H9 (cell line): Measurements from ENCODE around the gene ALOX12B. TPM values are rescaled to one million over a fixed set of nuclear protein-coding genes. Genes with fewer than 3 reads are reported as not detected.

ENCODE experiments used
- DNase-seq: peaks from one replicate; pipeline ENCODE4 v3.0.0-alpha.2; 2017
- H2AFZ ChIP-seq: one replicate; pipeline ENCODE4 v1.6.1; 2013; ENCODE audit warnings: mild to moderate bottlenecking, low read length, control low read depth, moderate library complexity
- H2AK5ac ChIP-seq: 2 replicates; pipeline ENCODE4 v1.6.1; 2013; ENCODE audit warnings: low read length, control low read depth, mixed read lengths; ENCODE audit not compliant: insufficient read length
- H2BK120ac ChIP-seq: one replicate; pipeline ENCODE4 v1.6.1; 2013; ENCODE audit warnings: low read depth, mild to moderate bottlenecking, low read length, control low read depth, inconsistent platforms; ENCODE audit not compliant: poor library complexity, severe bottlenecking
- H2BK12ac ChIP-seq: 2 replicates; pipeline ENCODE4 v1.6.1; 2013; ENCODE audit warnings: low read length, control low read depth, mixed read lengths, low read depth; ENCODE audit not compliant: insufficient read length
- H2BK15ac ChIP-seq: 2 replicates; pipeline ENCODE4 v1.6.1; 2013; ENCODE audit warnings: low read depth, low read length, control low read depth
- H2BK20ac ChIP-seq: one replicate; pipeline ENCODE4 v1.6.1; 2013; ENCODE audit warnings: low read depth, mild to moderate bottlenecking, low read length, control low read depth, inconsistent platforms; ENCODE audit not compliant: poor library complexity, severe bottlenecking
- H2BK5ac ChIP-seq: 2 replicates; pipeline ENCODE4 v1.6.1; 2013; ENCODE audit warnings: low read length, control low read depth, mixed read lengths; ENCODE audit not compliant: insufficient read length
- H3K14ac ChIP-seq: 2 replicates; pipeline ENCODE4 v1.6.1; 2013; ENCODE audit warnings: low read length, control low read depth; ENCODE audit not compliant: insufficient read depth
- H3K18ac ChIP-seq: 2 replicates; pipeline ENCODE4 v1.6.1; 2013; ENCODE audit warnings: low read depth, mild to moderate bottlenecking, mixed read lengths, low read length, control low read depth; ENCODE audit not compliant: insufficient read length
- H3K23ac ChIP-seq: 2 replicates; pipeline ENCODE4 v1.6.1; 2013; ENCODE audit warnings: low read length, control low read depth, mixed read lengths, low read depth; ENCODE audit not compliant: insufficient read length
- H3K23me2 ChIP-seq: 2 replicates; pipeline ENCODE4 v1.6.1; 2013; ENCODE audit warnings: low read depth, mild to moderate bottlenecking, mixed read lengths, low read length, control low read depth; ENCODE audit not compliant: insufficient read length, poor library complexity, severe bottlenecking
- H3K27ac ChIP-seq: 2 replicates; pipeline ENCODE4 v1.5.1; 2013; ENCODE audit warnings: low read length, control low read depth, mixed read lengths, low read depth; ENCODE audit not compliant: insufficient read length
- H3K27me3 ChIP-seq: 2 replicates; pipeline ENCODE4 v1.6.1; 2013; ENCODE audit warnings: low read length, control low read depth, inconsistent platforms; ENCODE audit not compliant: insufficient read depth
- H3K4ac ChIP-seq: 2 replicates; pipeline ENCODE4 v1.6.1; 2013; ENCODE audit warnings: low read depth, mild to moderate bottlenecking, control low read depth, inconsistent platforms, low read length, moderate library complexity
- H3K4me1 ChIP-seq: 2 replicates; pipeline ENCODE4 v1.6.1; 2013; ENCODE audit warnings: low read length, control low read depth, inconsistent platforms; ENCODE audit not compliant: insufficient read depth
- H3K4me2 ChIP-seq: 2 replicates; pipeline ENCODE4 v1.6.1; 2013; ENCODE audit warnings: low read length, control low read depth, mixed read lengths; ENCODE audit not compliant: insufficient read length, insufficient read depth
- H3K56ac ChIP-seq: 2 replicates; pipeline ENCODE4 v1.6.1; 2013; ENCODE audit warnings: low read depth, mild to moderate bottlenecking, mixed read lengths, low read length, control low read depth; ENCODE audit not compliant: insufficient read length
- H3K79me1 ChIP-seq: 2 replicates; pipeline ENCODE4 v1.6.1; 2013; ENCODE audit warnings: low read depth, mild to moderate bottlenecking, moderate library complexity, low read length, control low read depth, inconsistent platforms; ENCODE audit not compliant: insufficient read depth, poor library complexity, severe bottlenecking
- H3K79me2 ChIP-seq: 2 replicates; pipeline ENCODE4 v1.6.1; 2013; ENCODE audit warnings: low read length, control low read depth, inconsistent platforms; ENCODE audit not compliant: insufficient read depth
- H3K9ac ChIP-seq: 2 replicates; pipeline ENCODE4 v1.6.1; 2013; ENCODE audit warnings: low read length, control low read depth, mixed read lengths; ENCODE audit not compliant: insufficient read length; ENCODE audit errors: extremely low read depth
- H3K9me3 ChIP-seq: one replicate; pipeline ENCODE4 v1.6.1; 2013; ENCODE audit warnings: low read depth, low read length, inconsistent platforms; ENCODE audit not compliant: control insufficient read depth
- H3T11ph ChIP-seq: one replicate; pipeline ENCODE4 v1.6.1; 2013; ENCODE audit warnings: mild to moderate bottlenecking, low read length, control low read depth, inconsistent platforms
- H4K20me1 ChIP-seq: one replicate; pipeline ENCODE4 v1.6.1; 2013; ENCODE audit not compliant: control insufficient read depth, insufficient read length, insufficient read depth
- H4K5ac ChIP-seq: 2 replicates; pipeline ENCODE4 v1.6.1; 2013; ENCODE audit warnings: low read depth, mild to moderate bottlenecking, mixed read lengths, low read length, control low read depth; ENCODE audit not compliant: insufficient read length
- H4K8ac ChIP-seq: replicated peaks from 2 replicates; pipeline ENCODE4 v1.6.1; 2013; ENCODE audit warnings: low read length, control low read depth, mixed read lengths, low read depth; ENCODE audit not compliant: insufficient read length
- H4K91ac ChIP-seq: 2 replicates; pipeline ENCODE4 v1.6.1; 2013; ENCODE audit warnings: low read depth, mild to moderate bottlenecking, moderate library complexity, mixed read lengths, low read length, control low read depth; ENCODE audit not compliant: insufficient read length
- H3K27ac Mint-ChIP-seq, 3 experiments: 2 replicates in 2 of 3; 3 replicates in 1 of 3; pipeline ENCODE4 v1.8.0; 2020 to 2021; ENCODE audit warnings: mixed read lengths in 3 of 3, mild to moderate bottlenecking in 1 of 3, moderate library complexity in 1 of 3
- H3K27me3 Mint-ChIP-seq: 2 replicates; pipeline ENCODE4 v1.8.0; 2021; ENCODE audit warnings: low read depth, mild to moderate bottlenecking, moderate library complexity, mixed read lengths
- H3K36me3 Mint-ChIP-seq, 3 experiments: 2 replicates in 2 of 3; 3 replicates in 1 of 3; pipeline ENCODE4 v1.8.0; 2020 to 2021; ENCODE audit warnings: low read depth in 3 of 3, mixed read lengths in 3 of 3; ENCODE audit not compliant: insufficient read depth in 1 of 3
- H3K4me1 Mint-ChIP-seq, 2 experiments: 2 replicates each; pipeline ENCODE4 v1.8.0; 2020; ENCODE audit warnings: mixed read lengths in 2 of 2
- H3K4me3 Mint-ChIP-seq, 2 experiments: 2 replicates in 1 of 2; 3 replicates in 1 of 2; pipeline ENCODE4 v1.8.0; 2020 to 2021; ENCODE audit warnings: mild to moderate bottlenecking in 2 of 2, mixed read lengths in 2 of 2, moderate library complexity in 1 of 2
- H3K9me3 Mint-ChIP-seq, 2 experiments: 2 replicates in 1 of 2; 3 replicates in 1 of 2; pipeline ENCODE4 v1.8.0; 2020; ENCODE audit warnings: mild to moderate bottlenecking in 2 of 2, mixed read lengths in 2 of 2, moderate library complexity in 1 of 2
- CTCF ChIP-seq: fragments of 200-600 bp; sonication (generic); conservative IDR thresholded peaks from 3 replicates; pipeline ENCODE4 v1.8.0; 2021; ENCODE audit warnings: antibody characterized with exemption, mild to moderate bottlenecking
- WGBS: extraction: QIAGEN DNeasy Blood & Tissue Kit; methylation state at CpG from one replicate; pipeline ENCODE4 v1.1.7; 2013; ENCODE audit warnings: missing lambda C conversion rate, low lambda C conversion rate, mixed read lengths; ENCODE audit not compliant: insufficient read length; ENCODE audit errors: extremely low coverage; 5-methylcytosine and 5-hydroxymethylcytosine counted together
- total RNA-seq: library from RNA; stranded (reverse); gene quantifications from 2 replicates; pipeline ENCODE4 v1.2.1, GENCODE V29; 2021

Gene ALOX12B
- total RNA-seq, 1 experiment from 2014 or later, result 1.2 TPM

GRCh38 chr17:8122422-8122923 is 35.0 kb upstream of the ALOX12B start:
- Histone ChIP-seq H3K9ac (no peak overlapping the region), H4K91ac (no peak overlapping the region), H2BK120ac (no peak overlapping the region), H3T11ph (no peak overlapping the region), H4K5ac (no peak overlapping the region), H3K79me2 (no peaks in the 10 kb centered on the region), H3K4me1 (no peaks in the 10 kb centered on the region; the same call in 1 of the 2 replicates), H3K4me2 (peak overlapping the region; percentile 66), H2BK20ac (no peak overlapping the region), H2BK5ac (no peak overlapping the region), H3K23me2 (peaks cover 60% of the 10 kb centered on the region), H3K4ac (no peak overlapping the region), H3K79me1 (no peaks in the 10 kb centered on the region), H4K20me1 (no peaks in the 10 kb centered on the region), H4K8ac (no peak overlapping the region), H2AFZ (no peak overlapping the region), H3K56ac (no peak overlapping the region), H2AK5ac (no peak overlapping the region), H2BK15ac (no peak overlapping the region), H2BK12ac (no peak overlapping the region), H3K9me3 (no peaks in the 10 kb centered on the region), H3K14ac (no peak overlapping the region), H3K23ac (no peak overlapping the region), H3K18ac (no peak overlapping the region), H3K27ac (no peak overlapping the region), H3K27me3 (peaks cover 36% of the 10 kb centered on the region)
- TF ChIP-seq CTCF, result no peak
- Mint-ChIP-seq H3K36me3 (no peaks in the 10 kb centered on the region; a peak in 2 of 7 replicates), H3K27me3 (peaks cover 82% of the 10 kb centered on the region), H3K27ac (peak overlapping the region in 1 of 3 experiments; percentile 50; a peak in 1 of 7 replicates), H3K4me1 (peaks cover 46 to 51% of the 10 kb centered on the region in 2 experiments), H3K4me3 (peak overlapping the region; percentile 91 to 93), H3K9me3 (peaks cover 4 to 12% of the 10 kb centered on the region in 2 experiments; a peak in 4 of 5 replicates)
- peak; percentile 75 for DNase-seq
- WGBS, result no CpG with 5 or more reads among the region's 29 CpGs
